Loucy (cell line): ENCODE results near the gene DNAI7.

Experiments used
- H2AFZ ChIP-seq: fragments of 200-600 bp; sonication (generic); 2 replicates; pipeline ENCODE4 v1.6.0; 2016; ENCODE audit warnings: antibody characterized with exemption, mild to moderate bottlenecking, low read length, moderate library complexity
- H3F3A ChIP-seq: fragments of 200-600 bp; 2 replicates; pipeline ENCODE4 v1.6.0; 2016; ENCODE audit warnings: antibody characterized with exemption, low read depth, mild to moderate bottlenecking
- H3K27me3 ChIP-seq: fragments of 200-600 bp; sonication (generic); 2 replicates; pipeline ENCODE4 v1.6.1; 2014; ENCODE audit warnings: low read length, mild to moderate bottlenecking; ENCODE audit not compliant: insufficient read depth, poor library complexity, severe bottlenecking
- H3K36me3 ChIP-seq: fragments of 200-600 bp; sonication (generic); 2 replicates; pipeline ENCODE4 v1.6.1; 2016; ENCODE audit warnings: low read length; ENCODE audit not compliant: insufficient read depth
- H3K4me1 ChIP-seq: fragments of 200-600 bp; sonication (generic); 2 replicates; pipeline ENCODE4 v1.5.1; 2014; ENCODE audit warnings: low read length, mild to moderate bottlenecking; ENCODE audit not compliant: insufficient read depth, poor library complexity, severe bottlenecking
- H3K4me2 ChIP-seq: fragments of 200-600 bp; sonication (generic); 2 replicates; pipeline ENCODE4 v1.6.0; 2014; ENCODE audit warnings: antibody characterized with exemption, low read length, low read depth, mild to moderate bottlenecking; ENCODE audit not compliant: poor library complexity, severe bottlenecking
- H3K4me3 ChIP-seq: fragments of 200-600 bp; sonication (generic); 2 replicates; pipeline ENCODE4 v1.5.1; 2014; ENCODE audit warnings: low read length, mild to moderate bottlenecking, mixed read lengths; ENCODE audit not compliant: poor library complexity, severe bottlenecking
- H3K79me2 ChIP-seq: fragments of 200-600 bp; sonication (generic); 2 replicates; pipeline ENCODE4 v1.6.1; 2014; ENCODE audit warnings: low read length; ENCODE audit not compliant: insufficient read depth
- H3K9ac ChIP-seq: fragments of 200-600 bp; sonication (generic); 2 replicates; pipeline ENCODE4 v1.6.0; 2014; ENCODE audit warnings: mild to moderate bottlenecking, low read depth, low read length, moderate library complexity; ENCODE audit not compliant: poor library complexity, severe bottlenecking
- H3K9me2 ChIP-seq: fragments of 200-600 bp; sonication (generic); replicated peaks from 2 replicates; pipeline ENCODE4 v1.6.1; 2016; ENCODE audit warnings: low read depth, low read length, mixed read lengths
- H3K9me3 ChIP-seq: fragments of 200-600 bp; sonication (generic); 2 replicates; pipeline ENCODE4 v1.6.1; 2014; ENCODE audit warnings: mild to moderate bottlenecking, antibody characterized with exemption, low read length, low read depth; ENCODE audit not compliant: insufficient read depth
- H4K20me1 ChIP-seq: fragments of 200-600 bp; sonication (generic); 2 replicates; pipeline ENCODE4 v1.6.0; 2014; ENCODE audit warnings: antibody characterized with exemption, low read length, mild to moderate bottlenecking; ENCODE audit not compliant: insufficient read depth, poor library complexity, severe bottlenecking
- CTCF ChIP-seq: fragments of 200-600 bp; sonication (generic); conservative IDR thresholded peaks from 2 replicates; pipeline ENCODE4 v1.5.1; 2014; ENCODE audit warnings: mild to moderate bottlenecking, antibody characterized with exemption, low read length
- EZH2phosphoT487 ChIP-seq: fragments of 200-600 bp; IDR thresholded peaks from 2 replicates; pipeline ENCODE4 v1.6.1; 2018; ENCODE audit warnings: antibody characterized with exemption, mild to moderate bottlenecking, moderate library complexity, borderline replicate concordance

DNAI7 gene

DNA sequence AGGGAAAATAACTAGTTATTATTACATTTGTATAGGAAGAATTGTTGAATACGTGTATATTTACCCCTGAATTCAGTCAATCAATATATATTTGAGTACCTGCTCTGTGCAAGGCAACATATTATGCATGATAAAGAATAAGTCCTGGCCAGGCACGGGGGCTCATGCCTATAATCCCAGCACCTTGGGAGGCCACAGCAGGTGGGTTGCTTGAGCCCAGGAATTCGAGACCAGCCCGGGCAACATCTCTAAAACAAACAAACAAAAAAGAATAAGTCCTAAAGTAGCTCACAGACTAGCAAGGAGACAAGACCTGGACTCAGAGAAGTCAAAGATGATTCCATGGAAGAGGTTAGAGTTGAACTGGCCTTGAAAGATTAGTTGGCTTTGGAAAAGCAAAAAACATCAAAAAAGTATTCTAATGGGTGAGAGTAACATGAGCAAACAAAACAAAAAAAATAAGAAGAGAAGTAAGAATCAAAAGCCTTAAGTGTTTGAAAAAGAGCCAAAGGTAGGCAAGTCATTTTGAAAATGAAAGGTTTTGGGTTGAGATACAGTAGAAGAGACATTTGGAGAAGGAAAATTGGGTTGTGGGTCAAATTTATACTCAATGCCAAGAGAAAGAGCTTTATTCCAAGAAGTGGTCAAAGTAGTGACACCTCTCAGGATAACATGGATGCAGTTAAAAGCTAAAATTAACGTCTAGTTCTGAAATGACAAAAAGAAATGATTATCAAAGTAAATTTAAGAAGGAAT, 130.9 kb downstream of the DNAI7 start:
- H4K20me1 ChIP-seq = peaks cover 14% of the 10 kb centered on the region
- 0 out of 2 replicates have a peak, but pooled peaks cover 3% of the 10 kb centered on the region for H3F3A ChIP-seq
- H3K4me1 ChIP-seq = peaks cover 23% of the 10 kb centered on the region
- H3K27me3 ChIP-seq = no peaks in the 10 kb centered on the region
- H3K9me2 ChIP-seq = no peaks in the 10 kb centered on the region
- H3K79me2 ChIP-seq = peaks cover 53% of the 10 kb centered on the region
- no peak overlapping the region for H3K9ac ChIP-seq
- peaks cover 65% of the 10 kb centered on the region for H3K36me3 ChIP-seq
- H3K9me3 ChIP-seq = no peaks in the 10 kb centered on the region
- TF ChIP-seq CTCF = no peak
- no peak for TF ChIP-seq EZH2phosphoT487
- H2AFZ ChIP-seq = no peak overlapping the region
- no peak overlapping the region for H3K4me3 ChIP-seq
- no peak overlapping the region for H3K4me2 ChIP-seq

DNA sequence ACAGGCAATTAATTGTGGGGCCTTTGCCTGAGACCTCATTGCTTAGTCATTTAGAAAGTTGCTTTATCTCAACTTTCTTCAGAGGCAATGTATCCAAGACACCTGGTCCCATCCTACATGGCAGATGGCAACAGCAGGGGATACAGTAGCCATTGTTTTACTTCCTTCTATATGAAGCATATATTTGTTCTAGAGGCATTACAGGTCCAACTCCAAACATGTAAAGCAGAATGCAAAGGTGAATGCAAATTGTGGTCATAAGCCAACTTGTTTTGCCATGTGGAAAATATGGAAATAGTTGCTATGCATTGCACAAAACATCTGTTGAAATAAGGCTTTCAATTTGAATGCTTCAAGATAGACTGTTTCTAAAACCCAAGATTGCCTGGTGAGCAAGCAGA, 136.3 kb downstream of the DNAI7 start:
- peaks cover 100% of the 10 kb centered on the region for H3K79me2 ChIP-seq
- H2AFZ ChIP-seq = no peak overlapping the region
- H3K9me3 ChIP-seq = no peaks in the 10 kb centered on the region
- H3K4me1 ChIP-seq = peaks cover 50% of the 10 kb centered on the region
- no peak for TF ChIP-seq CTCF
- no peak for TF ChIP-seq EZH2phosphoT487
- H3K36me3 ChIP-seq = peaks cover 14% of the 10 kb centered on the region; the same call in 1 of the 2 replicates
- H3K4me3 ChIP-seq = peak overlapping the region; percentile 76
- H3K4me2 ChIP-seq = peak overlapping the region; percentile 83
- no peaks in the 10 kb centered on the region for H3F3A ChIP-seq
- H3K9me2 ChIP-seq = no peaks in the 10 kb centered on the region
- peak overlapping the region; percentile 78 for H3K9ac ChIP-seq
- no peaks in the 10 kb centered on the region for H3K27me3 ChIP-seq
- H4K20me1 ChIP-seq = peaks cover 33% of the 10 kb centered on the region
